ENCODE data around the gene DHFR.
"Not testable (repeated sequence)": the region's sequence is repeated elsewhere in the genome, so short reads cannot be mapped to it uniquely, and the experiment has no call there.

The DHFR gene

GRCh38 chr5:80597500-80597899 is 57.3 kb downstream of the DHFR start:
- FAIRE-seq = no peak
- DNase-seq (ENCODE audit: low spot score) = no peak

DNA sequence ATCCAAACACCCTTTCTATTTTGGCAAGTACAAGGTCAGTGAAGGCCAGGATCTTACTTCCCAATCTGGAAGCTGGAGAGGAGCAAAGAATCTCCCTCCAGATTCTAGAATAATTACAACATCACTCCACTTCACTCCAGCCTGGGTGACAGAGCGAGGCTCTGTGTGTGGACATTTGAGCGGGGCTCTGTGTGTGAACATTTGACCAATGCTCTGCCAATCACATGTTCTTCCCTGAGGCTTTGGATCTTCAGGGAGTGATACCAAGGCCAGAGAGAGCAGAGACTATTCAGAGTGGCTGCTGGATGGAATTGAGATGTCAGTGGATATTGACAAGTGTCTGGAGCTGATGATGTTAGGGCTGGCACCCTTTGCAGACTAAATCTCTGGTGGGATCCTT is 60.0 kb downstream of the DHFR start:
- DNase-seq (ENCODE audit: low spot score) = no peak
- FAIRE-seq = no peak

DNA sequence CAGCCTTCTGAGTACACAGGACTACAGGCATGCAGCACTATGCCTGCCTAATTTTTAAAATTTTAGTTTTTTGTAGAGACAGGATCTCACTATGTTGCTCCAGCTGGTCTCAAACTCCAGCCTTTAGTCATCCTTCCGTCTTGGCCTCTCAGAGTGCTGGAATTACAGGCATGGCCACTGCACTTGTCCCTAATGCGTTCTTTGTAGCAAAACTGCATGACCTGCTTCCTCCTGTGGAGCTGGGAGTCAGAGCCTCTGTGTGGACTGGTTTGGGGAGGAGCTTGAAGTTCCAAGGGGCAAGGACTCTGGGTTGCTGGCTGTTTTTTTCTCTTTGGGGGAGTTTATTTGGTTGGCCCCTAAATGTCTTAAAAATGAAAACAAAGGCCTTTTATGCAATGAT is 62.0 kb downstream of the DHFR start:
- DNase-seq (ENCODE audit: low spot score) (no peak), FAIRE-seq (no peak)

- DNase-seq (ENCODE audit: low spot score) (no peak), FAIRE-seq (no peak)
Measured at GRCh38 chr5:80592105-80592504, 62.7 kb downstream of the DHFR start.

DNA sequence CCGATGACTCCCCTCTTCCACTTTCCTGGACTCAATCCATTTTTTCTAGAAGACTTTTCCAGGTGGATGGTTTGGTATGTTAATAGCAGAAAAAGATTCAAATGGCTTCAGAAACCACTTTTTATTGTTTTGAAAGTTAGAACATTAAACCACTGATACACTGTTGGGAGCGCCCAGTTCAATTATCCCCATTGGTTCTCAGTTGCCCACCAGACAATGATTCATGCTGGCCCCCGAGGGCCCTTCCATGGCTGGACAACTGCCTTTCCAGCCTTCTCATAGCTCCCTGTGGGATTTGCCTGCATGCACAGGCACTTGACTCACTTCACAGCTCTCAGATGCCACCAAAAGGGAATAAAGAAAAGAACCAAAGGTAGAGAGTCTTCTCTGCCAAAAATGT is 63.4 kb downstream of the DHFR start:
- FAIRE-seq = no peak
- DNase-seq (ENCODE audit: low spot score) = no peak

GRCh38 chr5:80590766-80591165 is 64.0 kb downstream of the DHFR start:
- FAIRE-seq = no peak
- DNase-seq (ENCODE audit: low spot score) = no peak

- DNase-seq (ENCODE audit: low spot score) (no peak), FAIRE-seq (no peak)
Measured at GRCh38 chr5:80588858-80589540, 65.8 kb downstream of the DHFR start.

- DNase-seq (ENCODE audit: low spot score) (no peak), FAIRE-seq (no peak)
Measured at GRCh38 chr5:80584770-80585169, 70.0 kb downstream of the DHFR start.

DNA sequence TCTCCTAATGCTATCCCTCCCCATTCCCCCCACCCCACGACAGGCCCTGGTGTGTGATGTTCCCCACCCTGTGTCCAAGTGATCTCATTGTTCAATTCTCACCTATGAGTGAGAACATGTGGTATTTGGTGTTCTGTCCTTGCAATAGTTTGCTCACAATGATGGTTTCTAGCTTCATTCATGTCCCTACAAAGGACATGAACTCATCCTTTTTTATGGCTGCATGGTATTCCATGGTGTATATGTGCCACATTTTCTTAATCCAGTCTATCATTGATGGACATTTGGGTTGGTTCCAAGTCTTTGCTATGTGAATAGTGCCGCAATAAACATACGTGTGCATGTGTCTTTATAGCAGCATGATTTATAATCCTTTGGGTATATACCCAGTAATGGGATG is 74.5 kb downstream of the DHFR start:
- not testable (repeated sequence) for FAIRE-seq; DNase-seq (ENCODE audit: low spot score)

- no peak for DNase-seq (ENCODE audit: low spot score)
- no peak for FAIRE-seq
Measured at GRCh38 chr5:80579050-80579449, 75.7 kb downstream of the DHFR start.

- no peak for DNase-seq (ENCODE audit: low spot score)
Measured at GRCh38 chr5:80577707-80578106, 77.1 kb downstream of the DHFR start.

DNA sequence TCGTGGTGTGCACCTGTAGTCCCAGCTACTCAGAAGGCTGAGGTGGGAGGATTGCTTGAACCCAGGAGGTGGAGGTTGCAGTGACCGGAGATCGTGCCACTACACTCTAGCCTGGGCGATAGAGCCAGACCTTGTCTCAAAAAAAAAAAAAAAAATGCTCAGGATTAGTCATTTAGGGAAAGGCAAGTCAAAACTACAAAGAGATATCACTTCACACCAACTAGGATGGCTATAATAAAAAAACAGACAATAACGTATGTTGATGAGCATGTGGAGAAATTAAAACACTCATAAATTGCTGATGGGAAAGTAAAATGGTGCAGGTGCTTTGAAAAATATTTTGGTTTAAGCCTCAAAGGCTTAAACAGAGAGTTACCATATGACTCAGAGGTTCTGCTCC is 78.4 kb downstream of the DHFR start:
- FAIRE-seq (no peak), DNase-seq (ENCODE audit: low spot score) (no peak)

More at GRCh38 chr5:80577707-80578106, 77.1 kb downstream of the DHFR start:
- no peak for FAIRE-seq
